Measurements from ENCODE around the gene ZNRD2.

The ZNRD2 gene

DNA sequence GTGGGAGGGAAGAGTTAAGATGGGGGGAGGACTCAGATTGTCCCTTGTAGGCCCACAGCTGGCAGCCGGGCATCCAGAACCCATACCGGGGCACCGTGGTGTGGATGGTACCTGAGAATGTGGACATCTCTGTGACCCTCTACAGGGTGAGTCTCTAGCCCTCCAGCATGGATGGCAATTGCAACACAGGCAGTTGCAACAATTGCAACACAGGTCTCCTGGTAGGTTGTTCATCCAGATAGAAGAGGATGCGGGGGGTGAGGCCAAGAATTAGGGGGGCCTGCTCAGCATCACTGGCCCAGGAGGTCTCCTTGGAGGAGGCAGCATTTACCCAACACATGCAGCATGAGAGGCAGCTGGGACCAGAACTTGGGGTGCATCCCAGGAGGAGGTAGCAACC, 9.0 kb downstream of the ZNRD2 start:
- no peaks in the 10 kb centered on the region for H3K9me3 ChIP-seq (ENCODE audit: control insufficient read depth, insufficient read depth, low read length)
- no peak overlapping the region for H3K9ac ChIP-seq (ENCODE audit: low read depth, low read length)
- H3K4me3 ChIP-seq (ENCODE audit: low read depth, low read length): no peak overlapping the region
- peaks cover 71% of the 10 kb centered on the region for H3K27me3 ChIP-seq (ENCODE audit: control insufficient read depth, insufficient read depth, low read length)
- H3K36me3 ChIP-seq (ENCODE audit: control insufficient read depth, insufficient read depth, low read length): no peaks in the 10 kb centered on the region
- peaks cover 3% of the 10 kb centered on the region for H3K4me1 ChIP-seq (ENCODE audit: control insufficient read depth, insufficient read depth, low read length)

GRCh38 chr11:65580031-65580692, 9.9 kb downstream of the ZNRD2 start:
- peaks cover 72% of the 10 kb centered on the region for H3K27me3 ChIP-seq (ENCODE audit: control insufficient read depth, insufficient read depth, low read length)
- H3K36me3 ChIP-seq (ENCODE audit: control insufficient read depth, insufficient read depth, low read length): no peaks in the 10 kb centered on the region
- no peaks in the 10 kb centered on the region for H3K9me3 ChIP-seq (ENCODE audit: control insufficient read depth, insufficient read depth, low read length)
- no peak overlapping the region for H3K9ac ChIP-seq (ENCODE audit: low read depth, low read length)
- no peak overlapping the region for H3K4me3 ChIP-seq (ENCODE audit: low read depth, low read length)
- H3K4me1 ChIP-seq (ENCODE audit: control insufficient read depth, insufficient read depth, low read length): no peaks in the 10 kb centered on the region

GRCh38 chr11:65580756-65581155, 10.5 kb downstream of the ZNRD2 start:
- no peaks in the 10 kb centered on the region for H3K36me3 ChIP-seq (ENCODE audit: control insufficient read depth, insufficient read depth, low read length)
- no peak overlapping the region for H3K4me3 ChIP-seq (ENCODE audit: low read depth, low read length)
- no peaks in the 10 kb centered on the region for H3K4me1 ChIP-seq (ENCODE audit: control insufficient read depth, insufficient read depth, low read length)
- H3K9ac ChIP-seq (ENCODE audit: low read depth, low read length): no peak overlapping the region
- no peaks in the 10 kb centered on the region for H3K9me3 ChIP-seq (ENCODE audit: control insufficient read depth, insufficient read depth, low read length)
- peaks cover 73% of the 10 kb centered on the region for H3K27me3 ChIP-seq (ENCODE audit: control insufficient read depth, insufficient read depth, low read length)

DNA sequence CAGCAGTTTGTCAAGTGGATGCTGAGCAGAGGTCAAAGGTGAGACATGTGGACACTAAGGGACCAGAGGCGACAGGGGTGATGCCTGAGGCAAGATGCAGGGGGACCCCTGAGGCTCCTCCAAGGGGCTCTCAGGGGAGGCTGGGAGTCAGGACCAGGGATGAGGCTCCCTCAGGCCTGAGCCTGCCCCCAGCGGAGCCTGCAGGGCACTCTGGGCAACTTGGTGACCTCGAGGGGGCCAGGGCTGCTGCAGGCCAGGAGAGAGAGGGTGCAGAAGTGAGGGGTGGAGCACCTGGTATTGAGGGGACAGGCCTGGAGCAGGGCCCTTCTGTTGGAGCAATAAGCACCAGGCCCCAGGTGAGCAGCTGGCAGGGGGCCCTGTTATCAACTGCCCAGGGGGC, 11.7 kb downstream of the ZNRD2 start:
- no peak overlapping the region for H3K4me3 ChIP-seq (ENCODE audit: low read depth, low read length)
- H3K9me3 ChIP-seq (ENCODE audit: control insufficient read depth, insufficient read depth, low read length): no peaks in the 10 kb centered on the region
- H3K27me3 ChIP-seq (ENCODE audit: control insufficient read depth, insufficient read depth, low read length): peaks cover 74% of the 10 kb centered on the region
- no peak overlapping the region for H3K9ac ChIP-seq (ENCODE audit: low read depth, low read length)
- no peaks in the 10 kb centered on the region for H3K36me3 ChIP-seq (ENCODE audit: control insufficient read depth, insufficient read depth, low read length)
- H3K4me1 ChIP-seq (ENCODE audit: control insufficient read depth, insufficient read depth, low read length): peaks cover 2% of the 10 kb centered on the region

GRCh38 chr11:65583589-65583988, 13.3 kb downstream of the ZNRD2 start:
- H3K4me1 ChIP-seq (ENCODE audit: control insufficient read depth, insufficient read depth, low read length): peaks cover 7% of the 10 kb centered on the region
- H3K9me3 ChIP-seq (ENCODE audit: control insufficient read depth, insufficient read depth, low read length): no peaks in the 10 kb centered on the region
- H3K9ac ChIP-seq (ENCODE audit: low read depth, low read length): no peak overlapping the region
- no peak overlapping the region for H3K4me3 ChIP-seq (ENCODE audit: low read depth, low read length)
- peaks cover 59% of the 10 kb centered on the region for H3K27me3 ChIP-seq (ENCODE audit: control insufficient read depth, insufficient read depth, low read length)
- H3K36me3 ChIP-seq (ENCODE audit: control insufficient read depth, insufficient read depth, low read length): no peaks in the 10 kb centered on the region

DNA sequence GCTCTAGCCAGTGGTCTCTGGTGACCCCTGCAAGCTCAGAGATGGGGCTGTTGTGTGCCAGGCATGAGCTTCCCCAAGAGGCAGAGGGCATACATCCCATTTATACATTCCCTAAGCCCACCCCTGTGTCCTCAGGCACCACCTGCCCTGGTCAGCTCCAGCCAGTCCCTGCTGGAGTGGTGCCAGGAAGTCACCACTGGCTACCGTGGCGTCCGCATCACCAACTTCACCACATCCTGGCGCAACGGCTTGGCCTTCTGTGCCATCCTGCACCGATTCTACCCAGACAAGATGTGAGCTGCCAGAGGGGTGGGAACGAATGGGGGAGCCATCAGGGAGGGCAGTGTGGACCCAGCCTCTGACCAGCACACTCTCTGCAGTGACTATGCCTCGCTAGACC, 13.8 kb downstream of the ZNRD2 start:
- Histone ChIP-seq H3K9me3 (ENCODE audit: control insufficient read depth, insufficient read depth, low read length) (no peaks in the 10 kb centered on the region), H3K4me3 (ENCODE audit: low read depth, low read length) (peak overlapping the region; percentile 54), H3K27me3 (ENCODE audit: control insufficient read depth, insufficient read depth, low read length) (peaks cover 57% of the 10 kb centered on the region), H3K9ac (ENCODE audit: low read depth, low read length) (no peak overlapping the region), H3K4me1 (ENCODE audit: control insufficient read depth, insufficient read depth, low read length) (peaks cover 7% of the 10 kb centered on the region), H3K36me3 (ENCODE audit: control insufficient read depth, insufficient read depth, low read length) (no peaks in the 10 kb centered on the region)

DNA sequence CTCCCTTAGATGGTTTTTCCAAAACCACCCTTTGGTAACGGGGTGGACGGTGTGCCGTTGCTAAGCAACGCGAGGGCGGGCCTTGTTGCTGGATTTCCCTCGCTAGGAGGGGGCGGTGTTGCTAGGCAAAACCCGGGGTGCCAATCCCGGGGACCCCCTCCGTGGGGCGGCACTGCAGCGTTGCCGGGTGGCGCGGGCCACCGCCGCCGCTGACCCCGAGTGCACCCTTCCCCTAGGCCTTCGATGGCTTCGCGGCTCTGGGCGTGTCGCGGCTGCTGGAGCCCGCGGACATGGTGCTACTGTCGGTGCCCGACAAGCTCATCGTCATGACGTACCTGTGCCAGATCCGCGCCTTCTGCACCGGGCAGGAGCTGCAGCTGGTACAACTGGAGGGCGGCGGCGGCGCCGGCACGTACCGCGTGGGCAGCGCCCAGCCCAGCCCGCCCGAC, 14.5 kb downstream of the ZNRD2 start:
- H3K4me1 ChIP-seq (ENCODE audit: control insufficient read depth, insufficient read depth, low read length): peaks cover 7% of the 10 kb centered on the region
- H3K9me3 ChIP-seq (ENCODE audit: control insufficient read depth, insufficient read depth, low read length): no peaks in the 10 kb centered on the region
- no peaks in the 10 kb centered on the region for H3K36me3 ChIP-seq (ENCODE audit: control insufficient read depth, insufficient read depth, low read length)
- H3K27me3 ChIP-seq (ENCODE audit: control insufficient read depth, insufficient read depth, low read length): peaks cover 54% of the 10 kb centered on the region
- no peak overlapping the region for H3K9ac ChIP-seq (ENCODE audit: low read depth, low read length)
- H3K4me3 ChIP-seq (ENCODE audit: low read depth, low read length): peak overlapping the region; percentile 54

- Histone ChIP-seq H3K4me3 (ENCODE audit: low read depth, low read length) (no peak overlapping the region), H3K9me3 (ENCODE audit: control insufficient read depth, insufficient read depth, low read length) (no peaks in the 10 kb centered on the region), H3K4me1 (ENCODE audit: control insufficient read depth, insufficient read depth, low read length) (peaks cover 7% of the 10 kb centered on the region), H3K9ac (ENCODE audit: low read depth, low read length) (no peak overlapping the region), H3K36me3 (ENCODE audit: control insufficient read depth, insufficient read depth, low read length) (no peaks in the 10 kb centered on the region), H3K27me3 (ENCODE audit: control insufficient read depth, insufficient read depth, low read length) (peaks cover 58% of the 10 kb centered on the region)
Measured at GRCh38 chr11:65585396-65586246, 15.3 kb downstream of the ZNRD2 start.

- H3K4me3 ChIP-seq (ENCODE audit: low read depth, low read length): no peak overlapping the region
- peaks cover 7% of the 10 kb centered on the region for H3K4me1 ChIP-seq (ENCODE audit: control insufficient read depth, insufficient read depth, low read length)
- no peak overlapping the region for H3K9ac ChIP-seq (ENCODE audit: low read depth, low read length)
- no peaks in the 10 kb centered on the region for H3K9me3 ChIP-seq (ENCODE audit: control insufficient read depth, insufficient read depth, low read length)
- peaks cover 62% of the 10 kb centered on the region for H3K27me3 ChIP-seq (ENCODE audit: control insufficient read depth, insufficient read depth, low read length)
- H3K36me3 ChIP-seq (ENCODE audit: control insufficient read depth, insufficient read depth, low read length): no peaks in the 10 kb centered on the region
Measured at GRCh38 chr11:65586247-65586630, 16.0 kb downstream of the ZNRD2 start.

DNA sequence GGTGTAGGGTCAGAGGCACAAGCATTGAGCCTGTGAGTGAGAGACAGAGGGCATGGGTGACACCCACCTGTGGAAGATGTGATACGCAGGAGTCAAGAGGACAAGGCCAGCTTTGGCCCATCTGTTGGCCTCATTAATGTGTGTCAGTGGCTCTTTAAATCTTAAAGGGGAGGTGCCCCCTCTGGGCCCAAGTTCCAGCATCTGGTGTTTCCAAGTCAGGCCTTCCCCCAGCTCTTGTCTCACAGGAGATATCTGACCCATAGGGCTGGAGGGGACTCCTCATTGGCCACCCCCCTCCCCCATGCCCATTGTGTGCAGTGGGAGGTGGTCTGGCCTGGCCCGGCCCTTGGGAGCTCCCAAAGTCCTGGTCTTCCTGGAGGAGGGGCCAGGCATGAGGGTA, 16.4 kb downstream of the ZNRD2 start:
- H3K27me3 ChIP-seq (ENCODE audit: control insufficient read depth, insufficient read depth, low read length): peaks cover 63% of the 10 kb centered on the region
- peaks cover 7% of the 10 kb centered on the region for H3K4me1 ChIP-seq (ENCODE audit: control insufficient read depth, insufficient read depth, low read length)
- H3K9ac ChIP-seq (ENCODE audit: low read depth, low read length): no peak overlapping the region
- no peaks in the 10 kb centered on the region for H3K36me3 ChIP-seq (ENCODE audit: control insufficient read depth, insufficient read depth, low read length)
- H3K9me3 ChIP-seq (ENCODE audit: control insufficient read depth, insufficient read depth, low read length): no peaks in the 10 kb centered on the region
- H3K4me3 ChIP-seq (ENCODE audit: low read depth, low read length): no peak overlapping the region

DNA sequence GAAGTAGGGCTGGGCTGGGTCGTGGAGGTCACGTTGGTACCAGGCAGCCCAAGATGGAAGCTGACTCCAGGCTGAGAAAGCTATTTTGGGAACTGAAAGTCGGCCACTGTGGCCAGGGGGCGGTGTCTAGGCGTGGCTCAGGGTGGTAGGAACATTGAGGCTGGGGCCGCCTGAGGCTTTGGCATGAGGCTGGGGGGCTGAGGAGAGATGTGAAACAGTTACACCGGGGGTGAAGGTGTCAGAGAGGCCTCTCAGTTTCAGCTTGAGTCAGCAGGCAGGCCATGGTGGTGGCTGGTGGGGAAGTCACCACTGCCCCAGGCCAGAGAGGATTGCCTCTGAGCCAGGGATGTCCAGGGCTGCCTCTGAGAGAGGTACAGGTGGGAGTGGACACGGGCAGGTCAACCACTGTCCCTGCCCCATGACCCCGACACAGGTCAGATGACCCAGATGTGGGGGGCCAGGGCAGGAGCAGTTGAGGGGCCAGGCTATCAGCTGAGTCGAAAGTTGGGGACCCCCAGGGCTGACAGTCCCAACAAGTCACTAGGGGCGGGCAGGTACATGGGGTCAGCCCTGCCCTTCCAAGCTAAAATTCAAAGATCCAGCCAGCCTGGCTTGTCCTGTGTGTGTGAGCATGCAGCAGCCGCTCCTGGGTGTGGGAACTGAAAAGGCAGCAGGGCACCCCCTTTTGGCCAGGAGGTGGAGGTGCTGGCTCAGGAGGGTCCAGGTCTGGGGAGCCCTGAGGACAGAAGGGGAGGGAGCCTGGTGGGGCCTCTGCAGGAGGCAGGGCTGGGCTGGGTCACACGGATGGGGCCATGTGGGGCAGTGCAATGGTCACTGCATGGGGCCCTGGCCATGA, 18.1 kb downstream of the ZNRD2 start:
- no peak overlapping the region for H3K4me3 ChIP-seq (ENCODE audit: low read depth, low read length)
- no peaks in the 10 kb centered on the region for H3K36me3 ChIP-seq (ENCODE audit: control insufficient read depth, insufficient read depth, low read length)
- H3K9ac ChIP-seq (ENCODE audit: low read depth, low read length): no peak overlapping the region
- H3K4me1 ChIP-seq (ENCODE audit: control insufficient read depth, insufficient read depth, low read length): peaks cover 7% of the 10 kb centered on the region
- H3K27me3 ChIP-seq (ENCODE audit: control insufficient read depth, insufficient read depth, low read length): peaks cover 57% of the 10 kb centered on the region
- no peaks in the 10 kb centered on the region for H3K9me3 ChIP-seq (ENCODE audit: control insufficient read depth, insufficient read depth, low read length)
